22Rv1 (cell line): ENCODE results near the gene PDXK.

Experiments used
- ZFX ChIP-seq: fragments of 450-650 bp; IDR thresholded peaks from 2 replicates; pipeline ENCODE4 v1.6.1; 2017; ENCODE audit warnings: antibody characterized with exemption, borderline replicate concordance
- TF ChIP-seq, protein P1 (sequence below): fragments of 450-650 bp; IDR thresholded peaks from 2 replicates; pipeline ENCODE4 v1.5.1; 2017; ENCODE audit warnings: mild to moderate bottlenecking

DNA sequence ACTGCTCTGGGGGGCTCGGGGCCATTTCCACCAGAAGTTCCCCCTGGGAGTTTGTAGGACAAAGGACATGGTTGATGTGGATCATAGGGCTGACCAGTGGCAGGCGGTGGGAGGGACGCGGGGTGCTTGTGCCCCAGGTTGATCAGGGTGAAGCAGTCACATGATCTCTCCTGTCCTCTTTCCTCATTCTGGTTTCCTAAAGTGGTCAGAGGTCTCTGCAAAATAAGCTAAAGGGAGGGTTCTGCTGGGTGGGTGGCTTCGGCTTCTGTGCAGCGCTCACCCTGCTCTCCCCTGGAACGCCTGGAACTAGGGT, 9.2 kb downstream of the PDXK start:
- TF ChIP-seq, protein P1, sequence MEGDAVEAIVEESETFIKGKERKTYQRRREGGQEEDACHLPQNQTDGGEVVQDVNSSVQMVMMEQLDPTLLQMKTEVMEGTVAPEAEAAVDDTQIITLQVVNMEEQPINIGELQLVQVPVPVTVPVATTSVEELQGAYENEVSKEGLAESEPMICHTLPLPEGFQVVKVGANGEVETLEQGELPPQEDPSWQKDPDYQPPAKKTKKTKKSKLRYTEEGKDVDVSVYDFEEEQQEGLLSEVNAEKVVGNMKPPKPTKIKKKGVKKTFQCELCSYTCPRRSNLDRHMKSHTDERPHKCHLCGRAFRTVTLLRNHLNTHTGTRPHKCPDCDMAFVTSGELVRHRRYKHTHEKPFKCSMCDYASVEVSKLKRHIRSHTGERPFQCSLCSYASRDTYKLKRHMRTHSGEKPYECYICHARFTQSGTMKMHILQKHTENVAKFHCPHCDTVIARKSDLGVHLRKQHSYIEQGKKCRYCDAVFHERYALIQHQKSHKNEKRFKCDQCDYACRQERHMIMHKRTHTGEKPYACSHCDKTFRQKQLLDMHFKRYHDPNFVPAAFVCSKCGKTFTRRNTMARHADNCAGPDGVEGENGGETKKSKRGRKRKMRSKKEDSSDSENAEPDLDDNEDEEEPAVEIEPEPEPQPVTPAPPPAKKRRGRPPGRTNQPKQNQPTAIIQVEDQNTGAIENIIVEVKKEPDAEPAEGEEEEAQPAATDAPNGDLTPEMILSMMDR, result no peak
- TF ChIP-seq ZFX, result no peak
